H1 (cell line): Measurements from ENCODE around the gene QSOX1. TPM values are rescaled to one million over a fixed set of nuclear protein-coding genes. Genes with fewer than 3 reads are reported as not detected.

ENCODE experiments used
- CTCF ChIA-PET: fragments of 300-600 bp; sonication (Branson Sonifier 250); formaldehyde crosslinking; loops from one replicate; lab custom pipeline; 2021; ENCODE audit not compliant: partially characterized antibody; lab: Charles Lee
- POLR2A ChIA-PET: fragments of 300-600 bp; sonication (Branson Sonifier 250); formaldehyde crosslinking; loops from one replicate; lab custom pipeline; 2021; ENCODE audit warnings: inconsistent platforms; ENCODE audit not compliant: partially characterized antibody; lab: Charles Lee
- DNase-seq, 2 experiments: peaks; one replicate each; pipeline versions ENCODE4 v3.0.0 to v3.0.0-alpha.2; 2010 to 2022; ENCODE audit warnings: low spot score in 2 of 2, low read depth in 1 of 2, mixed read lengths in 1 of 2
- FAIRE-seq: peaks from 2 replicates; lab custom pipeline; 2011; peaks lifted over from hg19 to GRCh38; lab: Jason Lieb, UNC
- H2AFZ ChIP-seq: 2 replicates; pipeline ENCODE4 v1.8.1; 2012; ENCODE audit warnings: low read length, inconsistent platforms
- H2AK5ac ChIP-seq: 2 replicates; pipeline ENCODE4 v1.6.1; 2013; ENCODE audit warnings: low read depth, low read length
- H2BK120ac ChIP-seq: replicated peaks from 2 replicates; pipeline ENCODE3; 2013; ENCODE audit warnings: low read depth, low read length, inconsistent platforms
- H2BK12ac ChIP-seq: 2 replicates; pipeline ENCODE4 v1.6.1; 2013; ENCODE audit warnings: low read depth, low read length
- H2BK15ac ChIP-seq: 2 replicates; pipeline ENCODE4 v1.6.1; 2013; ENCODE audit warnings: low read length
- H2BK20ac ChIP-seq: 2 replicates; pipeline ENCODE4 v1.6.1; 2013; ENCODE audit warnings: low read length
- H2BK5ac ChIP-seq: 2 replicates; pipeline ENCODE4 v1.6.1; 2013; ENCODE audit warnings: low read depth, low read length
- H3K14ac ChIP-seq: 2 replicates; pipeline ENCODE4 v1.6.1; 2013; ENCODE audit warnings: inconsistent platforms; ENCODE audit not compliant: insufficient read length
- H3K18ac ChIP-seq: 2 replicates; pipeline ENCODE4 v1.6.1; 2013; ENCODE audit warnings: low read length; ENCODE audit errors: extremely low read depth
- H3K23ac ChIP-seq: 2 replicates; pipeline ENCODE4 v1.6.1; 2013; ENCODE audit warnings: inconsistent platforms; ENCODE audit not compliant: insufficient read length
- H3K23me2 ChIP-seq: 2 replicates; pipeline ENCODE4 v1.6.1; 2013; ENCODE audit warnings: low read depth, low read length
- H3K27ac ChIP-seq: 2 replicates; pipeline ENCODE4 v1.6.1; 2011; ENCODE audit warnings: low read depth, low read length, inconsistent platforms
- H3K27me3 ChIP-seq, 4 experiments: replicated peaks in 1 of 4; 1 replicate in 1 of 4; 2 replicates in 3 of 4; pipeline versions ENCODE4 v1.6.1 to v1.8.1; 2011 to 2013; ENCODE audit warnings: low read length in 3 of 4, mild to moderate bottlenecking in 3 of 4, inconsistent platforms in 2 of 4, mixed read lengths in 2 of 4, moderate library complexity in 1 of 4; ENCODE audit not compliant: control insufficient read depth in 3 of 4, insufficient read depth in 3 of 4; ENCODE audit errors: extremely low read depth in 1 of 4
- H3K36me3 ChIP-seq, 4 experiments: 2 replicates each; pipeline versions ENCODE4 v1.6.1 to v1.8.1; 2011 to 2013; ENCODE audit warnings: mild to moderate bottlenecking in 4 of 4, low read length in 3 of 4, moderate library complexity in 2 of 4, control low read depth in 1 of 4, inconsistent platforms in 1 of 4; ENCODE audit not compliant: insufficient read depth in 4 of 4, control insufficient read depth in 2 of 4
- H3K4ac ChIP-seq: replicated peaks from 2 replicates; pipeline ENCODE3; 2013; ENCODE audit warnings: low read length, low read depth, mixed read lengths, inconsistent platforms; ENCODE audit not compliant: insufficient read length
- H3K4me1 ChIP-seq, 4 experiments: replicated peaks in 1 of 4; 1 replicate in 1 of 4; 2 replicates in 3 of 4; pipeline versions ENCODE4 v1.6.1 to v1.8.1; 2011 to 2013; ENCODE audit warnings: low read length in 3 of 4, inconsistent platforms in 2 of 4, mixed read lengths in 1 of 4; ENCODE audit not compliant: insufficient read depth in 4 of 4, control insufficient read depth in 3 of 4
- H3K4me2 ChIP-seq, 2 experiments: 2 replicates each; pipeline versions ENCODE4 v1.6.1 to v1.8.1; 2011 to 2013; ENCODE audit warnings: low read depth in 2 of 2, low read length in 2 of 2, control low read depth in 1 of 2, inconsistent platforms in 1 of 2, mild to moderate bottlenecking in 1 of 2; ENCODE audit not compliant: insufficient read depth in 1 of 2
- H3K4me3 ChIP-seq, 4 experiments: fragments of 200-600, 300-600 bp in 1 of 4; sonication (generic), shearing (Covaris generic), sonication (Bioruptor Twin) in 1 of 4; 2 replicates each; pipeline versions ENCODE4 v1.5.1 to v1.8.1; 2011 to 2016; ENCODE audit warnings: low read length in 4 of 4, low read depth in 3 of 4, control low read depth in 2 of 4, inconsistent platforms in 2 of 4, mild to moderate bottlenecking in 2 of 4, mixed read lengths in 1 of 4, moderate library complexity in 1 of 4; ENCODE audit not compliant: insufficient read depth in 2 of 4; ENCODE audit errors: extremely low read depth in 1 of 4
- H3K56ac ChIP-seq: replicated peaks from 2 replicates; pipeline ENCODE3; 2013; ENCODE audit warnings: low read depth, mild to moderate bottlenecking, mixed read lengths, low read length, inconsistent platforms; ENCODE audit not compliant: insufficient read length
- H3K79me1 ChIP-seq: 2 replicates; pipeline ENCODE4 v1.6.1; 2013; ENCODE audit warnings: low read depth, low read length, control low read depth
- H3K79me2 ChIP-seq, 2 experiments: 2 replicates each; pipeline versions ENCODE4 v1.6.1 to v1.8.1; 2012 to 2013; ENCODE audit warnings: low read length in 2 of 2, mild to moderate bottlenecking in 2 of 2, inconsistent platforms in 1 of 2; ENCODE audit not compliant: insufficient read depth in 2 of 2, control insufficient read depth in 1 of 2
- H3K9ac ChIP-seq, 4 experiments: replicated peaks in 1 of 4; 1 replicate in 1 of 4; 2 replicates in 3 of 4; pipeline versions ENCODE4 v1.6.1 to v1.8.1; 2011 to 2013; ENCODE audit warnings: low read depth in 3 of 4, low read length in 3 of 4, control low read depth in 2 of 4, mild to moderate bottlenecking in 2 of 4, moderate library complexity in 2 of 4, inconsistent platforms in 1 of 4; ENCODE audit errors: extremely low read depth in 1 of 4
- H3K9me3 ChIP-seq, 2 experiments: 2 replicates each; pipeline versions ENCODE4 v1.6.1 to v1.8.1; 2012 to 2013; ENCODE audit warnings: mild to moderate bottlenecking in 2 of 2, moderate library complexity in 2 of 2, control low read depth in 1 of 2, inconsistent platforms in 1 of 2, low read depth in 1 of 2, low read length in 1 of 2, mixed read lengths in 1 of 2; ENCODE audit not compliant: insufficient read depth in 2 of 2
- H4K20me1 ChIP-seq, 2 experiments: replicated peaks in 1 of 2; 2 replicates each; pipeline versions ENCODE3 to v1.8.1; 2011 to 2013; ENCODE audit warnings: inconsistent platforms in 2 of 2, low read length in 2 of 2, mild to moderate bottlenecking in 1 of 2; ENCODE audit not compliant: insufficient read depth in 2 of 2, control insufficient read depth in 1 of 2
- H4K5ac ChIP-seq: 2 replicates; pipeline ENCODE4 v1.6.1; 2013; ENCODE audit warnings: low read length, low read depth, mixed read lengths, inconsistent platforms; ENCODE audit not compliant: insufficient read length
- H4K8ac ChIP-seq: 2 replicates; pipeline ENCODE4 v1.8.0; 2013; ENCODE audit warnings: mild to moderate bottlenecking, moderate library complexity, low read length, inconsistent platforms; ENCODE audit not compliant: insufficient read depth; ENCODE audit errors: extremely low read depth
- H4K91ac ChIP-seq: replicated peaks from 2 replicates; pipeline ENCODE3; 2013; ENCODE audit warnings: low read length, mixed read lengths, inconsistent platforms; ENCODE audit not compliant: insufficient read length
- CREB1 ChIP-seq: IDR thresholded peaks from 2 replicates; pipeline ENCODE4 v1.6.1; 2012; ENCODE audit warnings: inconsistent platforms
- CTCF ChIP-seq, 3 experiments: IDR thresholded peaks; 1 replicate in 2 of 3; 2 replicates in 1 of 3; pipeline versions ENCODE4 v1.5.1 to v1.6.1; 2011; ENCODE audit warnings: low read length in 3 of 3, mild to moderate bottlenecking in 3 of 3, inconsistent platforms in 2 of 3, low read depth in 1 of 3, moderate library complexity in 1 of 3; ENCODE audit not compliant: insufficient read depth in 1 of 3; ENCODE audit errors: control extremely low read depth in 1 of 3
- EGR1 ChIP-seq: IDR thresholded peaks from 2 replicates; pipeline ENCODE4 v1.6.1; 2011; ENCODE audit warnings: low read depth, low read length, borderline replicate concordance
- JUN ChIP-seq: IDR thresholded peaks from 2 replicates; pipeline ENCODE4 v1.6.1; 2011; ENCODE audit warnings: low read depth, mild to moderate bottlenecking, improper control_type of control experiment, low read length
- KDM4A ChIP-seq: IDR thresholded peaks from one replicate; pipeline ENCODE4 v1.7.1; 2012; ENCODE audit warnings: low read depth, mild to moderate bottlenecking, moderate library complexity, low read length, inconsistent platforms; ENCODE audit not compliant: severe bottlenecking
- RAD21 ChIP-seq, 2 experiments: IDR thresholded peaks in 1 of 2; conservative IDR thresholded peaks in 1 of 2; 2 replicates each; pipeline ENCODE4 v1.6.1; 2011; ENCODE audit warnings: low read depth in 2 of 2, low read length in 2 of 2, improper control_type of control experiment in 1 of 2, inconsistent platforms in 1 of 2, mild to moderate bottlenecking in 1 of 2, moderate library complexity in 1 of 2
- RNF2 ChIP-seq: fragments of 200-900, 300-1000 bp; sonication (generic); IDR thresholded peaks from 2 replicates; pipeline ENCODE4 v1.7.1; 2016; ENCODE audit warnings: borderline replicate concordance, low read depth, mild to moderate bottlenecking, antibody characterized with exemption, low read length; ENCODE audit not compliant: poor library complexity, severe bottlenecking; ENCODE audit errors: missing control alignments
- SIX5 ChIP-seq: IDR thresholded peaks from 2 replicates; pipeline ENCODE4 v1.6.1; 2011; ENCODE audit warnings: mild to moderate bottlenecking, low read depth, low read length
- SP4 ChIP-seq: IDR thresholded peaks from 2 replicates; pipeline ENCODE4 v1.6.1; 2012; ENCODE audit warnings: low read length, inconsistent platforms
- TCF12 ChIP-seq: IDR thresholded peaks from 2 replicates; pipeline ENCODE4 v1.6.1; 2011; ENCODE audit warnings: low read depth, mild to moderate bottlenecking, low read length
- USF2 ChIP-seq: IDR thresholded peaks from 2 replicates; pipeline ENCODE4 v1.6.1; 2011; ENCODE audit warnings: low read length, improper control_type of control experiment
- WGBS, 2 experiments: shearing (Covaris generic) in 1 of 2; methylation state at CpG; one replicate each; pipeline versions ENCODE4 v1.1.6 to v1.1.7; 2013 to 2015; ENCODE audit warnings: low lambda C conversion rate in 2 of 2, mixed read lengths in 2 of 2, inconsistent platforms in 1 of 2, low coverage in 1 of 2, missing lambda C conversion rate in 1 of 2; ENCODE audit not compliant: insufficient replicate concordance in 2 of 2, insufficient coverage in 1 of 2, insufficient read length in 1 of 2; ENCODE audit errors: extremely low coverage in 1 of 2, missing lambda C conversion rate in 1 of 2; 5-methylcytosine and 5-hydroxymethylcytosine counted together
- polyA plus RNA-seq, 7 experiments: library from polyadenylated mRNA; depleted of rRNA in 3 of 7; stranded (reverse) in 5 of 7; unstranded in 2 of 7; fragments of >200 nt in 5 of 7; fragments of 200-250 nt in 2 of 7; gene quantifications; 1 replicate in 5 of 7; 2 replicates in 1 of 7; 4 replicates in 1 of 7; pipeline versions ENCODE4 v1.2.1 to v1.2.3, GENCODE V29; 2011 to 2013; ENCODE audit warnings: missing spikeins in 2 of 7, mixed read lengths in 2 of 7
- total RNA-seq: library from RNA; stranded (reverse); fragmentation: NEBNext Ultra II Directional; extraction: Animal tissue kit (Norgen Biotek cat#: 25700); gene quantifications from 2 replicates; pipeline ENCODE4 v1.2.1, GENCODE V29; 2021

Gene QSOX1
- total and polyA plus RNA-seq, 2 of the 8 experiments (the other 6 are each of a cell fraction or from before 2014, with no cell fraction given): 97.7 to 123 TPM

GRCh38 chr1:180117764-180118116 is 36.9 kb upstream of the QSOX1 start:
- no peak overlapping the region for H2BK20ac ChIP-seq
- H3K23me2 ChIP-seq: no peaks in the 10 kb centered on the region
- H4K20me1 ChIP-seq: no peaks in the 10 kb centered on the region
- H3K23ac ChIP-seq: no peak overlapping the region
- H4K8ac ChIP-seq: no peak overlapping the region
- H3K4ac ChIP-seq: no peak overlapping the region
- H3K56ac ChIP-seq: no peak overlapping the region
- no peak overlapping the region for H2AK5ac ChIP-seq
- no peak overlapping the region for H4K5ac ChIP-seq
- H3K79me1 ChIP-seq: no peaks in the 10 kb centered on the region
- H2AFZ ChIP-seq: no peak overlapping the region
- H2BK120ac ChIP-seq: no peak overlapping the region
- 93% methylated on average over 2 of the region's 2 CpGs; no CpG with 5 or more reads in 1 of the 2 experiments for WGBS, 2 experiments
- no peak overlapping the region for H2BK12ac ChIP-seq
- H3K4me2 ChIP-seq: no peak overlapping the region
- H3K4me3 ChIP-seq: no peak overlapping the region
- H3K14ac ChIP-seq: no peak overlapping the region
- H3K4me1 ChIP-seq: no peaks in the 10 kb centered on the region
- H4K91ac ChIP-seq: no peak overlapping the region
- no peaks in the 10 kb centered on the region for H3K27me3 ChIP-seq
- H2BK15ac ChIP-seq: no peak overlapping the region
- H3K9me3 ChIP-seq: no peaks in the 10 kb centered on the region
- FAIRE-seq (no peak), DNase-seq (no peak)
- ChIA-PET POLR2A (no interaction called here), CTCF (interaction anchor here (0.5 to 1.5 kb wide), 5 partner anchors 9 to 1156 kb away, joined by 3 to 4 read pairs (median 3); no protein-coding TSS in a partner anchor)
- no peak overlapping the region for H3K9ac ChIP-seq
- peaks cover 0 to 2% (median under 1%) of the 10 kb centered on the region in 4 experiments; a peak in 2 of 8 replicates for H3K36me3 ChIP-seq
- no peak overlapping the region for H3K18ac ChIP-seq
- no peak overlapping the region for H3K27ac ChIP-seq
- H2BK5ac ChIP-seq: no peak overlapping the region
- no peaks in the 10 kb centered on the region for H3K79me2 ChIP-seq
- no peak for TF ChIP-seq JUN
- TF ChIP-seq USF2: no peak
- no peak for TF ChIP-seq SIX5
- no peak for TF ChIP-seq KDM4A
- no peak for TF ChIP-seq RNF2
- no peak for TF ChIP-seq SP4
- no peak for TF ChIP-seq TCF12
- TF ChIP-seq CTCF (IDR thresholded peaks at IDR 0.05; ENCODE audit: control extremely low read depth in 1 of 3, insufficient read depth in 1 of 3, low read depth in 1 of 3, low read length in 3 of 3): no peak
- TF ChIP-seq RAD21 (IDR thresholded peaks at IDR 0.05 in 1 of 2, conservative IDR thresholded peaks at IDR 0.05 in 1 of 2; ENCODE audit: low read depth in 2 of 2, low read length in 2 of 2): no peak
- TF ChIP-seq EGR1: no peak
- no peak for TF ChIP-seq CREB1
